GM19467 (cell line): Measurements from ENCODE around the gene TUBB4A.

Source experiments
- ATAC-seq: cut with Tn5 transposase; IDR thresholded peaks from one replicate; pipeline ENCODE4 v1.9.1; 2021; ENCODE audit warnings: mild to moderate bottlenecking, moderate library complexity; ENCODE audit not compliant: unreplicated experiment

TUBB4A gene

GRCh38 chr19:6472713-6473112 is 29.4 kb downstream of the TUBB4A start:
- ATAC-seq: no peak

- no peak for ATAC-seq
These were observed 31.0 kb downstream of the TUBB4A start for GRCh38 chr19:6471076-6471475.

GRCh38 chr19:6470173-6470572 is 31.9 kb downstream of the TUBB4A start:
- ATAC-seq: no peak

GRCh38 chr19:6467384-6467783 is 34.7 kb downstream of the TUBB4A start:
- no peak for ATAC-seq

- ATAC-seq: no peak
These were observed 35.4 kb downstream of the TUBB4A start for GRCh38 chr19:6466526-6467248.

GRCh38 chr19:6465663-6466062 is 36.4 kb downstream of the TUBB4A start:
- no peak for ATAC-seq

- no peak for ATAC-seq
These were observed 37.1 kb downstream of the TUBB4A start for GRCh38 chr19:6465006-6465405.

- no peak for ATAC-seq
These were observed 37.8 kb downstream of the TUBB4A start, which contains the start of gene CRB3 for GRCh38 chr19:6464070-6464873. CRB3 (plus strand) TSS chr19:6464271; CDS start chr19:6464702, 431 bp downstream.

GRCh38 chr19:6460099-6460884 is 41.8 kb downstream of the TUBB4A start:
- ATAC-seq: peak; percentile 72

- peak; percentile 15 for ATAC-seq
These were observed 42.6 kb downstream of the TUBB4A start, which contains the start of gene SLC25A23 for GRCh38 chr19:6459262-6460098. SLC25A23 (minus strand) TSS chr19:6459792; CDS start chr19:6459628, 164 bp downstream.

GRCh38 chr19:6458695-6459261 is 43.3 kb downstream of the TUBB4A start:
- no peak for ATAC-seq

- ATAC-seq: no peak
These were observed 44.0 kb downstream of the TUBB4A start for GRCh38 chr19:6457958-6458694.

- no peak for ATAC-seq
These were observed 46.2 kb downstream of the TUBB4A start for GRCh38 chr19:6455924-6456323.

- ATAC-seq: no peak
These were observed 48.1 kb downstream of the TUBB4A start for GRCh38 chr19:6453951-6454565.

- no peak for ATAC-seq
These were observed 49.2 kb downstream of the TUBB4A start for GRCh38 chr19:6452899-6453298.

- ATAC-seq: no peak
These were observed 49.9 kb downstream of the TUBB4A start for GRCh38 chr19:6452223-6452614.

- no peak for ATAC-seq
These were observed 50.4 kb downstream of the TUBB4A start for GRCh38 chr19:6451583-6452222.

- ATAC-seq: no peak
These were observed 51.9 kb downstream of the TUBB4A start for GRCh38 chr19:6450166-6450565.
